Liver (tissue), 3 donors: ENCODE data around the gene MYO7B.

Source experiments
- CTCF ChIP-seq: fragments of 150-350 bp; IDR thresholded peaks from 2 replicates; pipeline ENCODE4 v1.5.1; 2017; ENCODE audit warnings: improper control_type of control experiment, low read depth, low read length; ENCODE audit not compliant: missing input control
- EGR1 ChIP-seq, 2 donors: IDR thresholded peaks; 2 replicates each; pipeline ENCODE4 v1.6.1; 2016 to 2018; ENCODE audit warnings: antibody characterized with exemption in 2 of 2, low read depth in 2 of 2
- FOXA2 ChIP-seq: IDR thresholded peaks from 2 replicates; pipeline ENCODE4 v1.6.1; 2016; ENCODE audit warnings: antibody characterized with exemption
- GABPA ChIP-seq, 2 donors: IDR thresholded peaks in 1 of 2; conservative IDR thresholded peaks in 1 of 2; 2 replicates each; pipeline ENCODE4 v1.6.1; 2016; ENCODE audit warnings: antibody characterized with exemption in 2 of 2, mild to moderate bottlenecking in 1 of 2, moderate library complexity in 1 of 2
- JUND ChIP-seq, 2 donors: IDR thresholded peaks; 2 replicates each; pipeline ENCODE4 v1.6.1; 2016; ENCODE audit warnings: antibody characterized with exemption in 2 of 2
- MAX ChIP-seq: IDR thresholded peaks from 2 replicates; pipeline ENCODE4 v1.6.1; 2016; ENCODE audit warnings: antibody characterized with exemption
- RAD21 ChIP-seq, 2 donors: IDR thresholded peaks; 2 replicates each; pipeline ENCODE4 v1.6.1; 2016; ENCODE audit warnings: antibody characterized with exemption in 2 of 2, mild to moderate bottlenecking in 2 of 2
- REST ChIP-seq: IDR thresholded peaks from 2 replicates; pipeline ENCODE4 v1.6.1; 2016; ENCODE audit warnings: antibody characterized with exemption, mild to moderate bottlenecking
- RXRA ChIP-seq, 2 donors: IDR thresholded peaks; 2 replicates each; pipeline ENCODE4 v1.6.1; 2017 to 2018; ENCODE audit warnings: antibody characterized with exemption in 2 of 2, mild to moderate bottlenecking in 1 of 2
- TAF1 ChIP-seq: conservative IDR thresholded peaks from 2 replicates; pipeline ENCODE4 v1.6.1; 2016; ENCODE audit warnings: antibody characterized with exemption, mild to moderate bottlenecking
- YY1 ChIP-seq: IDR thresholded peaks from 2 replicates; pipeline ENCODE4 v1.6.1; 2016; ENCODE audit warnings: antibody characterized with exemption, mild to moderate bottlenecking
- ZBTB33 ChIP-seq: IDR thresholded peaks from 2 replicates; pipeline ENCODE4 v1.6.1; 2016; ENCODE audit warnings: antibody characterized with exemption
- donor health status: healthy.
- donor health status: healthy.

- no peak for TF ChIP-seq YY1
- no peak for TF ChIP-seq CTCF
- no peak for TF ChIP-seq TAF1
- no peak for TF ChIP-seq MAX
- no peak for TF ChIP-seq EGR1 (IDR thresholded peaks at IDR 0.05; ENCODE audit: low read depth in 2 of 2)
- TF ChIP-seq ZBTB33 = no peak
- TF ChIP-seq RAD21 (IDR thresholded peaks at IDR 0.05) = no peak
- no peak for TF ChIP-seq REST
- TF ChIP-seq RXRA (IDR thresholded peaks at IDR 0.05) = no peak
- no peak for TF ChIP-seq JUND (IDR thresholded peaks at IDR 0.05)
- no peak for TF ChIP-seq FOXA2
- no peak for TF ChIP-seq GABPA (IDR thresholded peaks at IDR 0.05 in 1 of 2, conservative IDR thresholded peaks at IDR 0.05 in 1 of 2)
Observed at GRCh38 chr2:127650785-127651380, 115.4 kb downstream of the MYO7B start.
